IMR-90 (cell line): ENCODE data around the gene MRPS26. TPM values are rescaled to one million over a fixed set of nuclear protein-coding genes. Genes with fewer than 3 reads are reported as not detected.
"Not testable (repeated sequence)": the region's sequence is repeated elsewhere in the genome, so short reads cannot be mapped to it uniquely, and the experiment has no call there.

Source experiments
- ATAC-seq: fragments of 200-7000 bp; cut with Tn5 transposase; 2 replicates; pipeline ENCODE4 v1.9.1; 2020; ENCODE audit warnings: low read depth, mild to moderate bottlenecking, moderate library complexity
- BruUV-seq: library from RNA; stranded (reverse); fragments of 400-500 nt; replicated peaks from 2 replicates; lab custom pipeline; 2021; lab: Mats Ljungman, UMichigan
- CTCF ChIA-PET: fragments of 300-600 bp; formaldehyde crosslinking; extraction: SDS; loops from one replicate; lab custom pipeline; 2021; ENCODE audit warnings: antibody characterized with exemption; lab: Yijun Ruan, JAX
- POLR2A ChIA-PET: fragments of 300-600 bp; sonication (Branson Sonifier 250); formaldehyde crosslinking; loops from one replicate; lab custom pipeline; 2022; ENCODE audit warnings: antibody characterized with exemption; ENCODE audit not compliant: unreplicated experiment; lab: Charles Lee
- DNase-seq: peaks from one replicate; pipeline ENCODE4 v3.0.0; 2013
- H2AFZ ChIP-seq: replicated peaks from 2 replicates; pipeline ENCODE3; 2013; ENCODE audit warnings: low read length, mild to moderate bottlenecking; ENCODE audit not compliant: poor library complexity
- H2AK5ac ChIP-seq: 2 replicates; pipeline ENCODE4 v1.6.1; 2013; ENCODE audit warnings: low read depth, low read length, inconsistent platforms
- H2AK9ac ChIP-seq: replicated peaks from 2 replicates; pipeline ENCODE3; 2013; ENCODE audit warnings: mild to moderate bottlenecking, low read depth, low read length, moderate library complexity; ENCODE audit not compliant: poor library complexity
- H2BK120ac ChIP-seq: 2 replicates; pipeline ENCODE4 v1.6.1; 2013; ENCODE audit warnings: low read depth, low read length, inconsistent platforms
- H2BK15ac ChIP-seq: 3 replicates; pipeline ENCODE4 v1.6.1; 2013; ENCODE audit warnings: low read depth, low read length, inconsistent platforms
- H2BK20ac ChIP-seq: 2 replicates; pipeline ENCODE4 v1.6.1; 2013; ENCODE audit warnings: low read depth, mild to moderate bottlenecking, inconsistent platforms, low read length, moderate library complexity
- H2BK5ac ChIP-seq: 2 replicates; pipeline ENCODE4 v1.6.1; 2013; ENCODE audit warnings: mild to moderate bottlenecking, low read depth, low read length, inconsistent platforms; ENCODE audit not compliant: poor library complexity, severe bottlenecking
- H3K14ac ChIP-seq: replicated peaks from 2 replicates; pipeline ENCODE4 v1.6.1; 2013; ENCODE audit warnings: low read depth, low read length, inconsistent platforms
- H3K18ac ChIP-seq: 2 replicates; pipeline ENCODE4 v1.6.1; 2013; ENCODE audit warnings: low read depth, low read length, control low read depth
- H3K23ac ChIP-seq: 2 replicates; pipeline ENCODE4 v1.6.1; 2013; ENCODE audit warnings: low read depth, low read length, inconsistent platforms
- H3K27ac ChIP-seq: 2 replicates; pipeline ENCODE4 v1.5.1; 2013; ENCODE audit warnings: mild to moderate bottlenecking, control low read depth, low read length; ENCODE audit not compliant: insufficient read depth
- H3K27me3 ChIP-seq: 2 replicates; pipeline ENCODE4 v1.6.1; 2013; ENCODE audit warnings: low read length; ENCODE audit not compliant: control insufficient read depth, insufficient read depth
- H3K36me3 ChIP-seq: 2 replicates; pipeline ENCODE4 v1.6.1; 2013; ENCODE audit warnings: low read length, mixed read lengths; ENCODE audit not compliant: control insufficient read depth, insufficient read depth
- H3K4ac ChIP-seq: 2 replicates; pipeline ENCODE4 v1.6.1; 2013; ENCODE audit warnings: low read depth, low read length, inconsistent platforms
- H3K4me1 ChIP-seq: 2 replicates; pipeline ENCODE4 v1.6.1; 2013; ENCODE audit warnings: low read length, mixed read lengths; ENCODE audit not compliant: control insufficient read depth, insufficient read depth
- H3K4me2 ChIP-seq: 2 replicates; pipeline ENCODE4 v1.6.1; 2013; ENCODE audit warnings: low read depth, mild to moderate bottlenecking, control low read depth, low read length, moderate library complexity
- H3K4me3 ChIP-seq: 2 replicates; pipeline ENCODE4 v1.5.1; 2013; ENCODE audit warnings: low read depth, mild to moderate bottlenecking, control low read depth, low read length, moderate library complexity; ENCODE audit not compliant: insufficient read depth
- H3K56ac ChIP-seq: 2 replicates; pipeline ENCODE4 v1.6.1; 2013; ENCODE audit warnings: low read length, inconsistent platforms; ENCODE audit not compliant: insufficient read depth; ENCODE audit errors: extremely low read depth
- H3K79me1 ChIP-seq, 2 experiments: 2 replicates each; pipeline ENCODE4 v1.6.1; 2013; ENCODE audit warnings: low read length in 2 of 2, inconsistent platforms in 1 of 2, low read depth in 1 of 2
- H3K9ac ChIP-seq: 2 replicates; pipeline ENCODE4 v1.6.1; 2013; ENCODE audit warnings: low read depth, low read length, control low read depth
- H3K9me1 ChIP-seq: 2 replicates; pipeline ENCODE4 v1.6.1; 2013; ENCODE audit warnings: low read length, inconsistent platforms; ENCODE audit not compliant: insufficient read depth
- H3K9me3 ChIP-seq: 2 replicates; pipeline ENCODE4 v1.6.1; 2013; ENCODE audit warnings: low read length; ENCODE audit not compliant: control insufficient read depth, insufficient read depth
- H4K20me1 ChIP-seq: 2 replicates; pipeline ENCODE4 v1.6.1; 2013; ENCODE audit warnings: low read length, inconsistent platforms; ENCODE audit not compliant: insufficient read depth
- H4K5ac ChIP-seq: 2 replicates; pipeline ENCODE4 v1.6.1; 2013; ENCODE audit warnings: mild to moderate bottlenecking, low read depth, low read length, control low read depth
- H4K8ac ChIP-seq, 2 experiments: 2 replicates each; pipeline ENCODE4 v1.6.1; 2013; ENCODE audit warnings: low read depth in 2 of 2, low read length in 2 of 2, control low read depth in 1 of 2, inconsistent platforms in 1 of 2
- H4K91ac ChIP-seq: 2 replicates; pipeline ENCODE4 v1.6.1; 2013; ENCODE audit warnings: low read depth, low read length, inconsistent platforms; ENCODE audit not compliant: insufficient read depth
- CHD1 ChIP-seq: IDR thresholded peaks from 2 replicates; pipeline ENCODE4 v1.6.1; 2012; ENCODE audit warnings: low read depth, low read length, improper control_type of control experiment
- MAFK ChIP-seq: IDR thresholded peaks from 2 replicates; pipeline ENCODE4 v1.6.1; 2012; ENCODE audit warnings: low read depth, low read length, improper control_type of control experiment
- MXI1 ChIP-seq: IDR thresholded peaks from 2 replicates; pipeline ENCODE4 v1.6.1; 2012; ENCODE audit warnings: low read depth, mild to moderate bottlenecking, low read length, moderate library complexity, borderline replicate concordance
- NFE2L2 ChIP-seq: fragments of 150-350 bp; IDR thresholded peaks from 2 replicates; pipeline ENCODE4 v1.6.1; 2016; ENCODE audit warnings: low read depth, mild to moderate bottlenecking, low read length
- POLR2A ChIP-seq: IDR thresholded peaks from 2 replicates; pipeline ENCODE4 v1.6.1; 2012; ENCODE audit warnings: mild to moderate bottlenecking, low read depth, low read length
- RFX5 ChIP-seq: IDR thresholded peaks from 2 replicates; pipeline ENCODE4 v1.8.0; 2012; ENCODE audit warnings: low read depth, mild to moderate bottlenecking, low read length, moderate library complexity
- WGBS, 2 experiments: methylation state at CpG; one replicate each; pipeline versions ENCODE4 v1.1.5 to v1.1.7; 2013; ENCODE audit warnings: missing lambda C conversion rate in 2 of 2; ENCODE audit not compliant: insufficient read length in 1 of 2; ENCODE audit errors: extremely low coverage in 2 of 2; 5-methylcytosine and 5-hydroxymethylcytosine counted together
- dilution Hi-C: fragments of 300-500 bp; cut with HindIII; formaldehyde crosslinking; loops from one replicate; pipeline ENCODE4 v1.14.3; 2018; ENCODE audit warnings: low sequenced_read_pairs; ENCODE audit not compliant: unreplicated experiment
- in situ Hi-C: fragments of 300-500 bp; cut with MboI; formaldehyde crosslinking; loops from 3 replicates; pipeline ENCODE4 v1.14.3; 2019; ENCODE audit warnings: low sequenced_read_pairs, inconsistent platforms, mixed read lengths
- intact Hi-C: fragments of 100-400 bp; cut with micrococcal nuclease; formaldehyde crosslinking; loops from 2 replicates; pipeline ENCODE4 v1.10.0; 2022
- polyA plus RNA-seq, 3 experiments: library from polyadenylated mRNA; depleted of rRNA; stranded (reverse); fragments of >200 nt; gene quantifications; 2 replicates each; pipeline ENCODE4 v1.2.3, GENCODE V29; 2012; ENCODE audit warnings: low replicate concordance in 1 of 3
- total RNA-seq: library from RNA; depleted of rRNA; stranded (reverse); fragments of >200 nt; gene quantifications from 2 replicates; pipeline ENCODE4 v1.2.3, GENCODE V29; 2012
- TF ChIP-seq, protein P1 (sequence below): conservative IDR thresholded peaks from 2 replicates; pipeline ENCODE4 v1.5.1; 2012; ENCODE audit warnings: mild to moderate bottlenecking, low read depth, low read length, improper control_type of control experiment

Gene MRPS26
- total and polyA plus RNA-seq, 2 of the 4 experiments (the other 2 are of a cell fraction), result 22.2 to 38.6 TPM

GRCh38 chr20:3059489-3059888 is 13.6 kb downstream of the MRPS26 start:
- Histone ChIP-seq H3K14ac (no peak overlapping the region), H3K18ac (no peak overlapping the region), H3K9ac (no peak overlapping the region), H3K79me1 (no peaks in the 10 kb centered on the region), H3K4me1 (no peaks in the 10 kb centered on the region), H4K20me1 (no peaks in the 10 kb centered on the region), H2BK15ac (no peak overlapping the region), H3K9me1 (0 out of 2 replicates have a peak, but pooled peaks cover 4% of the 10 kb centered on the region), H2AK9ac (peak overlapping the region; percentile 72), H3K23ac (no peak overlapping the region), H2AFZ (peak overlapping the region; percentile 13), H3K4me3 (no peak overlapping the region), H3K27me3 (no peaks in the 10 kb centered on the region), H3K36me3 (no peaks in the 10 kb centered on the region), H3K4ac (no peak overlapping the region), H2AK5ac (no peak overlapping the region), H4K91ac (no peak overlapping the region), H3K4me2 (no peak overlapping the region), H4K5ac (no peak overlapping the region), H3K56ac (no peak overlapping the region), H2BK120ac (no peak overlapping the region), H4K8ac (no peak overlapping the region), H2BK5ac (no peak overlapping the region), H2BK20ac (no peak overlapping the region), H3K9me3 (no peaks in the 10 kb centered on the region), H3K27ac (no peak overlapping the region)
- ATAC-seq (no peak), DNase-seq (no peak)
- 78% methylated on average over 2 of the region's 3 CpGs; no CpG with 5 or more reads in 1 of the 2 experiments for WGBS, 2 experiments
- TF ChIP-seq, protein P1, sequence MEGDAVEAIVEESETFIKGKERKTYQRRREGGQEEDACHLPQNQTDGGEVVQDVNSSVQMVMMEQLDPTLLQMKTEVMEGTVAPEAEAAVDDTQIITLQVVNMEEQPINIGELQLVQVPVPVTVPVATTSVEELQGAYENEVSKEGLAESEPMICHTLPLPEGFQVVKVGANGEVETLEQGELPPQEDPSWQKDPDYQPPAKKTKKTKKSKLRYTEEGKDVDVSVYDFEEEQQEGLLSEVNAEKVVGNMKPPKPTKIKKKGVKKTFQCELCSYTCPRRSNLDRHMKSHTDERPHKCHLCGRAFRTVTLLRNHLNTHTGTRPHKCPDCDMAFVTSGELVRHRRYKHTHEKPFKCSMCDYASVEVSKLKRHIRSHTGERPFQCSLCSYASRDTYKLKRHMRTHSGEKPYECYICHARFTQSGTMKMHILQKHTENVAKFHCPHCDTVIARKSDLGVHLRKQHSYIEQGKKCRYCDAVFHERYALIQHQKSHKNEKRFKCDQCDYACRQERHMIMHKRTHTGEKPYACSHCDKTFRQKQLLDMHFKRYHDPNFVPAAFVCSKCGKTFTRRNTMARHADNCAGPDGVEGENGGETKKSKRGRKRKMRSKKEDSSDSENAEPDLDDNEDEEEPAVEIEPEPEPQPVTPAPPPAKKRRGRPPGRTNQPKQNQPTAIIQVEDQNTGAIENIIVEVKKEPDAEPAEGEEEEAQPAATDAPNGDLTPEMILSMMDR, result no peak
- TF ChIP-seq CHD1 (no peak), MAFK (no peak), RFX5 (no peak), POLR2A (no peak), MXI1 (no peak), NFE2L2 (no peak)
- dilution Hi-C loops, result no loop called here
- BruUV-seq, result no TSS peak
- intact Hi-C loops, result loop anchor here (10.0 kb wide), 1 partner anchor 255 kb away; no protein-coding TSS in a partner anchor
- CTCF ChIA-PET, result no interaction called here
- POLR2A ChIA-PET, result no interaction called here
- in situ Hi-C loops, result loop anchor here (5.0 kb wide), 1 partner anchor 48 kb away; no protein-coding TSS in a partner anchor

- in situ Hi-C loops, result not testable (repeated sequence)
Measured at GRCh38 chr20:3064119-3064518, 18.3 kb downstream of the MRPS26 start.

More at GRCh38 chr20:3064119-3064518, 18.3 kb downstream of the MRPS26 start:
- POLR2A ChIA-PET, intact Hi-C loops, H3K36me3 ChIP-seq, ATAC-seq, BruUV-seq, CTCF ChIA-PET, H3K9me3 ChIP-seq, H2AFZ ChIP-seq, H2BK5ac ChIP-seq, H3K9me1 ChIP-seq, H4K5ac ChIP-seq, H3K4ac ChIP-seq, H2BK120ac ChIP-seq, H4K20me1 ChIP-seq, H2AK5ac ChIP-seq, H3K79me1 ChIP-seq, H4K8ac ChIP-seq, H3K9ac ChIP-seq, H3K4me2 ChIP-seq, H3K14ac ChIP-seq, H2AK9ac ChIP-seq, H2BK20ac ChIP-seq, H3K4me3 ChIP-seq, dilution Hi-C loops, H3K18ac ChIP-seq, H4K91ac ChIP-seq, H3K4me1 ChIP-seq, H3K23ac ChIP-seq, H3K27me3 ChIP-seq, H2BK15ac ChIP-seq, H3K56ac ChIP-seq, DNase-seq, H3K27ac ChIP-seq: not testable (repeated sequence)
- WGBS, 2 experiments, result 71% methylated on average over 1 of the region's 6 CpGs; no CpG with 5 or more reads in 1 of the 2 experiments
